GM12878 (cell line): ENCODE measurements around the gene WDR26.

Source experiments
- ATF7 ChIP-seq: fragments of 450-650 bp; IDR thresholded peaks from 2 replicates; pipeline ENCODE4 v1.6.1; 2016; ENCODE audit warnings: low read depth, mild to moderate bottlenecking
- BHLHE40 ChIP-seq, 2 experiments: fragments of 450-650 bp in 1 of 2; IDR thresholded peaks; 2 replicates each; pipeline ENCODE4 v1.6.1; 2011 to 2017; ENCODE audit warnings: low read depth in 2 of 2, borderline replicate concordance in 1 of 2, improper control_type of control experiment in 1 of 2, low read length in 1 of 2, mild to moderate bottlenecking in 1 of 2
- CEBPB ChIP-seq, 2 experiments: fragments of 150-350 bp in 1 of 2; IDR thresholded peaks; 2 replicates each; pipeline ENCODE4 v1.6.1; 2012 to 2014; ENCODE audit warnings: low read depth in 2 of 2, low read length in 2 of 2, borderline replicate concordance in 1 of 2, inconsistent platforms in 1 of 2
- CTCF ChIP-seq, 3 experiments: IDR thresholded peaks in 2 of 3; conservative IDR thresholded peaks in 1 of 3; 2 replicates each; pipeline ENCODE4 v1.5.1; 2011; ENCODE audit warnings: low read depth in 3 of 3, low read length in 3 of 3, mild to moderate bottlenecking in 3 of 3, control low read depth in 2 of 3, moderate library complexity in 2 of 3, inconsistent platforms in 1 of 3, mixed read lengths in 1 of 3; ENCODE audit not compliant: control insufficient read depth in 2 of 3, insufficient read depth in 1 of 3; ENCODE audit errors: extremely low read depth in 1 of 3
- EP300 ChIP-seq, 2 experiments: fragments of 150-350 bp in 1 of 2; IDR thresholded peaks; 2 replicates each; pipeline ENCODE4 v1.6.1; 2011 to 2012; ENCODE audit warnings: low read depth in 2 of 2, low read length in 2 of 2, borderline replicate concordance in 1 of 2, improper control_type of control experiment in 1 of 2, inconsistent platforms in 1 of 2; ENCODE audit not compliant: control insufficient read depth in 1 of 2
- EZH2 ChIP-seq: IDR thresholded peaks from 2 replicates; pipeline ENCODE4 v1.6.1; 2012; ENCODE audit warnings: low read depth, mild to moderate bottlenecking, control low read depth, inconsistent platforms, low read length, borderline replicate concordance; ENCODE audit not compliant: control insufficient read depth
- HDGF ChIP-seq: fragments of 450-650 bp; IDR thresholded peaks from 2 replicates; pipeline ENCODE4 v1.6.1; 2016; ENCODE audit warnings: antibody characterized with exemption
- MAX ChIP-seq: IDR thresholded peaks from 2 replicates; pipeline ENCODE4 v1.6.1; 2012; ENCODE audit warnings: low read depth, low read length, improper control_type of control experiment
- NFYB ChIP-seq: IDR thresholded peaks from 2 replicates; pipeline ENCODE4 v1.6.1; 2011; ENCODE audit warnings: low read depth, mild to moderate bottlenecking, low read length, improper control_type of control experiment, moderate library complexity; ENCODE audit not compliant: insufficient read depth
- SPI1 ChIP-seq: IDR thresholded peaks from 2 replicates; pipeline ENCODE4 v1.6.1; 2011; ENCODE audit warnings: low read depth, mild to moderate bottlenecking, low read length, moderate library complexity, borderline replicate concordance; ENCODE audit not compliant: insufficient read depth
- TBL1XR1 ChIP-seq: IDR thresholded peaks from 2 replicates; pipeline ENCODE4 v1.6.1; 2012; ENCODE audit warnings: low read depth, low read length, improper control_type of control experiment
- TCF3 ChIP-seq: IDR thresholded peaks from 2 replicates; pipeline ENCODE4 v1.6.1; 2012; ENCODE audit warnings: low read depth, mild to moderate bottlenecking, low read length, borderline replicate concordance; ENCODE audit not compliant: insufficient read depth
- ZBTB33 ChIP-seq: fragments of 450-650 bp; IDR thresholded peaks from 2 replicates; pipeline ENCODE4 v1.6.1; 2017; ENCODE audit warnings: mild to moderate bottlenecking
- ZNF24 ChIP-seq: fragments of 450-650 bp; IDR thresholded peaks from 2 replicates; pipeline ENCODE4 v1.6.1; 2017; ENCODE audit warnings: antibody characterized with exemption, mild to moderate bottlenecking

GRCh38 chr1:224405604-224405970 lies 29.0 kb downstream of the WDR26 start:
- no peak for TF ChIP-seq CTCF (IDR thresholded peaks at IDR 0.05 in 2 of 3, conservative IDR thresholded peaks at IDR 0.05 in 1 of 3; ENCODE audit: control insufficient read depth in 2 of 3, extremely low read depth in 1 of 3, insufficient read depth in 1 of 3, low read depth in 3 of 3, low read length in 3 of 3)
- TF ChIP-seq CEBPB (IDR thresholded peaks at IDR 0.05; ENCODE audit: borderline replicate concordance in 1 of 2, low read depth in 2 of 2, low read length in 2 of 2) = no peak
- no peak for TF ChIP-seq NFYB
- TF ChIP-seq MAX = no peak
- TF ChIP-seq ATF7 = no peak
- no peak for TF ChIP-seq SPI1
- TF ChIP-seq EP300 (IDR thresholded peaks at IDR 0.05; ENCODE audit: borderline replicate concordance in 1 of 2, control insufficient read depth in 1 of 2, low read depth in 2 of 2, low read length in 2 of 2) = no peak
- TF ChIP-seq TBL1XR1 = no peak
- no peak for TF ChIP-seq TCF3
- no peak for TF ChIP-seq BHLHE40 (IDR thresholded peaks at IDR 0.05; ENCODE audit: borderline replicate concordance in 1 of 2, low read depth in 2 of 2, low read length in 1 of 2)
- no peak for TF ChIP-seq ZBTB33
- no peak for TF ChIP-seq HDGF
- no peak for TF ChIP-seq EZH2
- no peak for TF ChIP-seq ZNF24
